ENCODE measurements around the gene ALOXE3.
A peak's percentile ranks its signal among the peaks of the same experiment; 100 is the strongest.
"Not testable (repeated sequence)": the region's sequence is repeated elsewhere in the genome, so short reads cannot be mapped to it uniquely, and the experiment has no call there.

Gene ALOXE3

DNA sequence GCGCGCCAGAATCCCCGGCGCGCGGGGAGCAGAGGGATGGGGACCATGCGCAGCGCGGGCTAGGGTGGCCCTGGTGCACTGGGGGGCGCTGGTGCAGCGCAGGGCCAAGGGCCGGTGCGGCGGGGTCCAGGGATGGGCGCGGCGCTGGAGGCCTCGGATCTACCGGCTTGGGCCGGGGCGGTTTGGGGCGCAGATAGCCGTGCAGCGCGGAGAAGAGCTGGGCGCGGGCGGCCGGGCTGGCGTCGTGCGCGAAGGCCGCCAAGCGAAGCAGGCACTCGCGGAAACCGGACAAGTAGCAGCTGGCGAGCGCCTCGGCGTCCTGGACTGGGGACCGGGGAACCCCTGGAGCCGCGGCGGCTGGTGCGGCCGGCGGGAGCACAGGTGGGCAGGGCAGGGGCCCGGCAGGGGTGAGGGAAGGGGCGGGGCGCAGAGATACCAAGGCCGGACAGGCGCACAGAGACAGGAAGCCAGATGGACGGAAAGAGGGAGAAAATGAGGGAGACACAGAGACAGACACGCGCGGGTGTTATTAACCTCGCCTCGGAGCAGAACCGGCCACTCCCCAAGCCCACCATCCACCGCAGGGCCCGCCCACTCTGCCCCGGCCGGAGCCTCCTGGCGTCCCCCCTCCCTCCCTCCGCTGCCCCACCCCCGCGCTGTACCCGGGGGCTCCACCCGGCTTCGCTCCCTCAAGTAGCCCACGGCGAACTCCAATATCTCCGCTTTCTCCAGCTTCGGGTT is 3.5 kb upstream of the ALOXE3 start:
- DNase-seq (ENCODE audit: low spot score): peak; percentile 58

DNA sequence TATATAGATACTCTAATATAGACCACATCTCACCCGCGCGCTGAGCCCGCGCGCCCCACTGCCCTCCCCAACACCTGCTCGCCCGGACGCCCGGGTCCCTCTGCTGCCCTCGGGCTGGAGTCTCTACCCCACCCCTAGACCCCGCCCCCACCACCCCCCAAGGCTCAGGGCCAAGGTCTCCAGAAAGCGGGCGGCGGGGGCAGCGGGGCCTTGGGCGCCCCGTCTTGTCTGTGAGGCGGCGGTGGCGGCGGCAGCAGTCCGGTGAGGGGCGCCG is 3.0 kb upstream of the ALOXE3 start:
- no peak for DNase-seq (ENCODE audit: low spot score)

DNA sequence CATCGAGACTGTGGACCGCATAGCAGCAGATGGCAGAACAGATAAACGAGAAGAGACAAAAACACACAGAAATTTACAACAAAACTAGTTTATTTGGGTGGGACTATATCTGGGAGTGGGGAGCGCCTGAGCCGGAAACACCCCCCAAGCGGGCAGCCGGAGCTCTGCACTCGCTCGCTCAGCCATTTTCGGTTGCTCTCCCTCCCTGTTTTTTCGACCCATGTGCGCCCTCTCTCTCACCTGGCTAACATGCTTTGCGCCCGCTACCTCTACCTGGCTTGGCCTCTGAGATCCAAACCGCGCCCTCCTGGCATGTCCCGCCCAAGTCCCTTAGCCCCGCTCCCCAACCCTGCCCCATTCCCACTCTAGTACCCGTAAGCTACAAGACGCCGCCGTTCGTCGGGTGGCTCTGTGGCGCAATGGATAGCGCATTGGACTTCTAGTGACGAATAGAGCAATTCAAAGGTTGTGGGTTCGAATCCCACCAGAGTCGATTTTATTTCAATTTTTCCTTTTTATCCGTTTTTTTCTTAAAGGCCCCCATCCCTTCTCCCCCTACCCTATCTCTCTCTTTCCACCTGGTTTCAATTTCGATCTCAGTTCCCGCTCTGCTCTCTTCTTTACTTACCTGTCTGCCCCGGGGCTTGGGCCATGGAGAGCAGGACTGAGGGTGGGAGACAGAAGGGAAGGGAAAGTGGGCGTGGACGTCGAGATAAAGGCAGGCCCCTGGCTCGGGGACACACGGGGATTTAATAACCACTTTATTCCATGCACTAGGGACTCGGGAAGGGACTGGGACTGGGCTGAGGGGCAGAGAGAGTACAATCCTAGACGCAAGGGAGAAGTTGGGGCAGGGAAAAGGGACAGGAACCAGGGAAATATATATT is 2.4 kb upstream of the ALOXE3 start:
- DNase-seq (ENCODE audit: low spot score): peak; percentile 62

DNA sequence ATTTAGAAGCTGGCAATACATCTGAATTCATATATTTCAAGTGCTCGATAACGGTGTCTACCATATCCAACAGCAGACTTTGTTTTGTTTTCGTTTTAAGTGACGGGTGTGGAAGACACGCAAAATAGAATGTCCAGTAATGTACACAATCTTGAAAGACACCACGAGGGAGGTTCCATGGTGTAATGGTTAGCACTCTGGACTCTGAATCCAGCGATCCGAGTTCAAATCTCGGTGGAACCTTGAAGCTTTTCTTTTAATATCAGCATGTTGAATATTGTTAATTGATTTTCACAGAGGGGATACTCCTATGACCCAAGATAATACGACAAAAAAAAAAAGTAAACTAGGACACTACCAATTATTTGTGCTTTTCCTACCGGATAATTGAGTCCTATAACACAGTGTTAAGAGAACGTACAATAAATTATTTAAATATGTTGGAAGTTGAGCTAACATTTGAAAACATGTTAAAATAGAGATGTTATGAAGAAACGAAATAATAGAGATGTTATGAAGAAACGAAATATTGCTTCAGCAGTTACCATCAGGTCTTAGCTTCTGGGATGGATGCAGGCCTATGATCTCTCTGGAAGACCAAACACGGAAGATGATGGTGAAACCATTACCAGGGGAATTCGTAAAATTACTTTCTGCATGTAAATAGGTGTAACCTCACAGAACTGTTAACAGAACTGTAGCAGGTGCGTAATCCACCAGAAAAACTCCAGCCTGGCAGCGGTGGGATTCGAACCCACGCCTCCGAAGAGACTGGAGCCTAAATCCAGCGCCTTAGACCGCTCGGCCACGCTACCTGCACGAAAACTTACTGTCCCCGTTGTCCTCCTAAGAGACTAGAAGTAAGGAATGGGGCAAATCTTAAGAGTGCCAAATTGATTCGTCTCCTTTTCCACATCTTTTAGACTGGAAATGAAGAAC is 1.5 kb upstream of the ALOXE3 start:
- DNase-seq (ENCODE audit: low spot score): peak; percentile 47

DNA sequence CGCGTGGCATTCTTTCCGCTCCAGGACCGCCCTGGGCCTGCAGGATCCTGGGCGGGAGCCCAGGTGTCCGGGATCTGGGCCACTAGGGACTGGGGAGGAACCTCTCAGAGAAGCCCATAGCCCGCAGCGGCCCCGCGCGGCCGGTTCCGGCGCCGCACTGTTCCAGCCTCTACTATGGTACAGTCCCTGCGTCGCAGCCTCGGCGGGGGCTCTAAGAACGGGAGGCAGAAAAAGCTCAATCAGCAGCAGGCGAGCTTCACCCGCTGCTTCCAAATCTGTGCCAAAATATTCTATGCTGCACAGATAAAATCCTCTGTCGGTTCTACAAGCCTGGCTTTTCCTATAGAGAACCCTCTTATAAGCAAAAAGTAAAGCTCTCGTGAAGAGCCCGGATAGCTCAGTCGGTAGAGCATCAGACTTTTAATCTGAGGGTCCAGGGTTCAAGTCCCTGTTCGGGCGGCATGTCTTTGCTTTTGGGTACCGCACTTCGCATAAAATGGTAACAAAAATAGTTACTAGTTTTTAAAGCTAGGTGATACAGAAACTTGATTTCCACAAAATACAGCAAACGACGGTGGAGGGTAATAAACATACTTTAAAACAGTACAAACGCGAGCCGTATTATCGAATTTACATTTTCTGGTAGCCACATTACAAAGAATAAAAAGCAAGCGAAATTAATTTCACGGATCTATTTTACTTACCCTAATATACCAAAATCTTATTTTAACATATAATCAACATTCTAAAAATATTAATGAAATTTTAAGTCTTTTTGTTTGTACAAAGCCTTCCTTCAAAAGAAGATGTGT is 661 bp upstream of the ALOXE3 start:
- peak; percentile 89 for DNase-seq (ENCODE audit: low spot score)

DNA sequence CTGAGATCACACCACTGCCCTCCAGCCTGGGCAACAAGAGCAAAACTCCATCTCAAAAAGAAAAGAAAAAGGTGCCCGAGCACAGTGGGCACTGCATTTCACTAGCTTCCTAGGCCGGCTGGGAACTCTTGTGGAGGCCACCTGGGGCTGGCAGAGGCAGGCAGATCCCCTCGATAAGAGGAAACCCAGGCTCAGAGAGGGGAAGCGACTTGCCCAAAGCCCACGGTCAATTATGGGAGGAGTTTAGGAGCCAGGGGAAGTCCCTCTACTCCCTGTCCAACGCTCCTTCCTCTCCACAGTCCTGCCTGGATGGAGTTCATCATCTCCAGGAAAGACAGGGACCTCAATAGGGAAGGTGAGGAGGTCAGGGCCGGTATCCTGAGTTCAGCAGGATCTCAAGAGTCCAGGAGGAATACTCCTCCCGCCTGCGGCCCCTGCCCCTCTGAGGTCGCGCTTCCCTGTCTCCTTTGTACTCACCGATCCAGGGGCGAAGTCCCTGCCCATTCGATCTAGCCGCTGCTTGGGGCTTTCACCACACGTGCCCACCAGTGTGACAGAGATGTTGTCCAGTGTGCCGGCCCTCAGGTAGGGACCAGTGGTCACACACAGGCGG is 841 bp downstream of the ALOXE3 start:
- no peak for DNase-seq (ENCODE audit: low spot score)

DNA sequence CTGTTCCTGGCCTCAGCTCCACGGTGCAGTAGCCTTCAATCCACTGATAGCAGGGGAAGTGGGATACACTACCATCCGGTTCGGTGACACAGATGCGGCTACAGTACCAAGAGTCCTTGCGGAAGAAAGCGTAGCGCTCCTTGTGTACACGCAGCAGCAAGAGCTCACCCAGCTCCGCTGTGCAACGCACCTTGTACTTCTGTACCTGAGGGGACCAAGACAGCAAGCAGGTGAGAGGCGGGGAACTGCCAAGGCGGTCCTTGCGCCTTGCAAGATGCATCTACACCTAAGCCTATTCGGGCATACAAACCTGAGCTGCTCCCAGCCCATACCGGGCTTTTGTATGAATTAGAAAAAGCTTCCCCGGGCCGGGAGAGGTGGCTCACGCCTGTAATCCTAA is 1.5 kb downstream of the ALOXE3 start:
- no peak for DNase-seq (ENCODE audit: low spot score)

DNA sequence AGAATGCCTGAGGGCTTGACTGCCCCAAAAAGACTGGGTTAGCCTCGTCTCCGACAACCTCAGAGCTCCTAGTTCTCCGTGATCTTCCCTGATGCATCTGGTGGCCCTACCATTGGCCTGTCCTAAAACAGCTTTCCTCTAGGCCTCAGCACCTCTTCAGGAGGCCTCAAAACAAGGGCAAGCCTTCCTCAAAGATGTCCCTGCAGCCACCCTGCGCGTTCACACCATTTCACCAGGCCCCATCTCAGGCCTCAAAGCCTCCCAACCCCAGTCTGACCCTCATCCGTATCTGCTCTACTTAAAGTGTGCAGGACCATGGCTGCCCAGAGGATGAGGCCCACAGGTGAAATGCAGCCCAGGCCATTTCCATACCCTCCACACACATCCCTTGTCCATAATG is 7.4 kb downstream of the ALOXE3 start:
- no peak for DNase-seq (ENCODE audit: low spot score)

DNA sequence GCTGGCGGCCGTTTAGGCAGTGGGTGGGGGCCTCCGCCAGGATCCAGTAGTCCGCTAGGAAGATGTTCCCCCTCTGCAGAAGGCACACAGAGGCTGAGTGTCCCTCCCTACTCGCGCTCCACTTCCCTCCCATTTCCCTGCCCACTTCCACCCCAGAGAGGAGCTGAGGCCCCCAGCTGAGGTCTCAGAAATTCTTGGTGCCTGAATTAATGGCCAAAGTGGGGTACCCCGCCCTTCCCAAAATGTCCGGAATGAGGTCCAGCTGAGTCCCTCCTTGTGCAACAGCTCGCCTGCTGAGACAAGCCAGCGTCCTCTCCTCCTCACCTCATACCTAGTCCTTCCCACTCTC is 7.9 kb downstream of the ALOXE3 start:
- no peak for DNase-seq (ENCODE audit: low spot score)

DNA sequence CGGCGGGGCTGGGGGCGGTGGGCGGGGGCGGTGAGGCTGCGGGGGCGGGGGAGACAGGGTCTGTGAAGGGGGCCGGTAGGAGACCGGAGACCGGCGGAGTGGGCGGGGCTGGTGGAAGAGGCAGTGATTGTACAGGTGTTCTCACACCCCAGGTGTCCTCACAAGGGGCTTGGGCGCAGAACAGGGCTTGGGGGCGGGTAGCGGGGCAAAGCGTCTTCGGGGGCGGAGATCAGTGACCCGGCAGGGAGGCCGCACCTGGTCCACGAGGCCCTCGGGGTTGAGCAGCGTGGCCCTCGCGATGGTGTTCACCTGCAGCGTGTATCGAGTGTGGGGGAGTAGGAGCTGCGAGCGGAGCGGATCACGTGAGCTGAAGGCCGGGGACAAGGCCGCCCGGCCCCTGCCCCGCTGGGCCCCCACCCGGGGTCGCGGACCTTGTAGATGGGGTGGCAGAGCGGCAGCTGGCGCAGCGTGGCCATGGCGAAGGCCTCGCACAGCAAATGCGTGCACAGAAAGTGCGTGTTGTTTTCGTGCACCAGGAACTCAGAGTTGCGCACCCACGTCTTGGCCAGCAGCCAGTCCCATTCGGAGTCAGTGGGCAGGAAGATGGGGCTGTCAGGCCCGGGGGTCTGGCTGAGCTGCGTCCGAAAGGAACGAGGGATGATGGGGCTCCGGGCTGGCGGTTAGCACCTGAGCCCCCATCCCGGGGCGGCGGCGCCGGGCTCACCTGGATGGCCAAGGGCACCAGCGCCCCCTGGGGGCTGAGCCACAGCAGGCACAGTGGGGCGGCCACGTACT is 8.5 kb downstream of the ALOXE3 start:
- peak; percentile 71 for DNase-seq (ENCODE audit: low spot score)

DNA sequence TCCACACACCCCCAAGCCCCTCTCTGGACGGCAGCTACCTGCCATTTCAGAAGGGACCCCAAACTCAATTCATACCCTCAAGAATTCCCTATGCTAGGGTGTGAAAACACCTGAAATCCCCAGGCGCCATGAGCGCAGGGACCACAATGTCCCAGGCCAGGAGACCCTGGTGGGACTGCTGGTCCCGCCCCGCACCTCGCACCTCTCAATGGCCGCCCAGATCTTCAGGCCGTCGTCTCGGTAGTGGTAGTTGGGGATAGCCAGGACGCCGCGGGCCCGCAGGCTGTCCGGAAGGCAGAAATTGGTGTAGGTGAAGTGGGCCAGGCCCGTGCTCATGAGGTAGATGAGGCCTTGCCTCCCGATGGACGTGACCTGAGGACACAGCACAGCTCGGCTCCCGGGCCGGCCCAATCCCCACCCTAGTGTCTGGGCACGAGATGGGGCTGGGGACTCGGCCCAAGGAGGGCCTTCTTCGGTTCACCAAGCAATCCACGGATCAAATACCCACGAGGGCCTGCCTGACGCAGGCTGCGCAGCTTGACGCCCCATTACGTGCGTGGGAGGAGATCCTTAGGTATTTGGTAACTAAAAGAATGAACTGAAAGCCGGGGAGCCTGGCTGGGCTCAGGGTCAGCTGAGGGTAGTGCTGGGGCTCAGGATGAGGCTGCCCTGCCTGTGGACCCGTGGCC is 9.2 kb downstream of the ALOXE3 start:
- DNase-seq (ENCODE audit: low spot score): no peak

DNA sequence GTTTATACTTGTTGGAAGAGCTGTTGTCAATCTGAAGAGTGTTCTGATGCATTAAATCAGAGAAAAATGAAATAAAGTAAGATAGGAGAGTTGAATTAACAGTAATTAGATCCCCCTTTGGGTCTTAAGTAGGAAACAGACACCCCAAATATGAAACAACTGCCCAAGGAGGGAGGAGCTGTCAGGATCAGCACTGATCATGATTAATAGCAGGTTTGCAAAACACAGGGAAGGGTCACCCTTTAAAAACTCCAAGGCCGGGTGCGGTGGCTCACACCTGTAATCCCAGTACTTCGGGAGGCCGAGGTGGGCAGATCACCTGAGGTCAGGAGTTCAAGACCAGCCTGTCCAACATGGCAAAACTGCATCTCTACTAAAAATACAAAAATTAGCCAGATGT is 11.3 kb downstream of the ALOXE3 start:
- not testable (repeated sequence) for DNase-seq (ENCODE audit: low spot score)

DNA sequence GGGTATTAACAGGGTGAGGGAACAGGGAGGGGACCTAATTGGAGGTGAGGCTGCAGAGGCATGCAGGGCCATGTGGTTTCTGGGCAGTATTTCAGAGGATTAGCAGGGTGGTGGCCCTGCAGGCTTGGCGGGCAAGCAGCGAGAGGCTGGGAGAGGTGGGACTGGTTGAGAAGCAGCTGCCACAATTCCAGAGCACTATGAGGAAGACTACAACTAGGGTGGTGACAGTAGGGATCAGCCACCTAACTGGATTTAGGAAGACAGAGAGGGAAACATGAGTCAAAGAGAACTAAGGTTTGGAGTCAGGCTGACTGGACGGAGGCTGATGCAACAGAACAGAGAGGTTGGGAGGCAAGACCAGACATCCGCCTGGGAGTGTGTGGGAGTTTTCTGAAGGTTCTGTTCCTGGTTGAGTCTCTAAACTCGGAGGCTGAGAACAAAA is 12.3 kb downstream of the ALOXE3 start:
- DNase-seq (ENCODE audit: low spot score): no peak

DNA sequence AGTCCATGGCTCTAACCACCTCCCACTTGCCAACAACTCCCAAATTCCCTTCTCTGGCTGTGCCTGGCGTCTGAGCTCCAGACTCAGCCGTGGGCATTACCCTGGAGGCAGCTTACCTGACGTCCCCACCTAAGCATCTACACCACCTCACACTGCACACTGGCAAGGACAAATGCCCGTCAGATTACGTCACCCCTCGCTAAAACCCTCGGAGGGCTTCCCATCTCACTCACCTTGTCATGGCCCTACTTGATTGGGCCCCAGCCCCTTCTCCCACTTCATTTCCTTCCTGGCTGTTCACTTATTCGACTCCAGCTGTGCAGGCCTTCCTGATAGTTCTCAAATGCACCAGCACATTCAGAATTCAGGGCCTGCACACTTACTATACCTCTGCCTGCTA is 13.4 kb downstream of the ALOXE3 start:
- DNase-seq (ENCODE audit: low spot score): no peak

DNA sequence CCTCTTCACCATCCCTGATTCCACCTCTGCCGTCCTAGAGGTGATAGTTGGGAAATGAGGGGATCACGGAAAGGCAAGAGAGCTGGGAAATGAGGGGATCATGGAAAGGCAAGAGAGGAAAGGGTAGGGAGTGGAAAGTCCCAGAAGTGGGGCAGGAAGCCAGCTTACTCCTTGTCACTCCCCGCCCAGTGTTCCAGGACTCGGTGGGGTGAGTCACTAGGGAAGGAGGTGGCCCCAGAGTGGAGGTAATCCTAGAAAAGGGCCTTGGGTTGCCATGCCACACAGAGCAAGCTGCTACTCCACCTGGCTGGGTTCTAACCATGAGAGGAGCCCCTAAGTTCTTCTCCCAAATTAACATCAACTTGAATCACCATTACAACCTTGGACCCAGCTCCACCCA is 14.8 kb downstream of the ALOXE3 start:
- DNase-seq (ENCODE audit: low spot score): no peak

DNA sequence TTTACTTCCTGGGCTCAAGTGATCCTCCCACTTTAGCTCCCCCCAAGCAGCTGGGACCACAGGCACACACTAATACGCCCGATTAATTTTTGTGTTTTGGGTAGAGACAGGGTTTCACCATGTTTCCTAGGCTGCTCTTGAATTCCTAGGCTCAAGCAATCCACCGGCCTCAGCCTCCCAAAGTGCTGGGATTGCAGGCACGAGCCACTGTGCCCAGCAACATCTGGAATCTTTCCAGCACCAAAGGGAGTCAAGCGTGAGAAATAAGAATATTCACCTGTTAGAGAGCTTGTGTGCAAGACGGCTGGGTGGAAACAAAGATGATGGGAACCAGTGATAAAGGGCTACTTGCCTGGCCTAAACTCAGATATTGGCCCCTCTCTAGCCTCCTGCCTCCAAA is 16.6 kb downstream of the ALOXE3 start:
- DNase-seq (ENCODE audit: low spot score): no peak

DNA sequence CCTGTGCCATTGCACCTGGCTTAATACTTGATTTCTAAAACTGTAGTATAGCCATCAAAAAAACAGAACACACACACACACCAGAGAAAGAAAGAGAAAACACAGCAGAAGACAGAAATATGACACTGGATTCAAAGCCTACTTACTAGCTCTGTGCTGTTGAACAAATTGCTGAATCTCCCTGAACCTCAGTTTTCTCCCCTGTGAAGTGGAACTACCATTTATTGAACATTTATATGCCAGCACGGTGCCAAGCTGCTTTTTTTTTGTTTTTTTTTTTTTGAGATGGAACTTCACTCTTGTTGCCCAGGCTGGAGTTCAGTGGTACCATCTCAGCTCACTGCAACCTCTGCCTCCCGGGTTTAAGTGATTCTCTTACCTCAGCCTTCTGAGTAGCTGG is 17.6 kb downstream of the ALOXE3 start:
- DNase-seq (ENCODE audit: low spot score): no peak

DNA sequence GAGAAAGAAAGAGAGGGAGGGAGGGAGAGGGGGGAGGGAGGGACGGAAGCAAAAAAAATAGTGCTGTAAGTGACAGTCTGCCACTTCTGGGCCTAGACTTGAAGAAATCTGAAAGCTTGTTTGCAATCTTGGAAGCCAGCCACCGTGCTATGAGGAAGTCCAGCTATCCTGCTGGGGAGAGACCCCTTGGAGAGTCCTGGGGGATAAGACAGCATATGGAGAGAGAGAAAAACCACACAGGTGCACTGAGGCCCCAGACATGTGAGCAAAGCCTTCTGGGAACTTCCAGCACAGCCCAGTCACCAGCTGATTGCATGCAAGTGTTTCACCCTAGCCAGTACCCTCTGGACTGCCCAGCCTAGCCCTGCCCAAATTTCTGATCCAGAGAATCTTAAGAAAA is 18.2 kb downstream of the ALOXE3 start:
- no peak for DNase-seq (ENCODE audit: low spot score)

DNA sequence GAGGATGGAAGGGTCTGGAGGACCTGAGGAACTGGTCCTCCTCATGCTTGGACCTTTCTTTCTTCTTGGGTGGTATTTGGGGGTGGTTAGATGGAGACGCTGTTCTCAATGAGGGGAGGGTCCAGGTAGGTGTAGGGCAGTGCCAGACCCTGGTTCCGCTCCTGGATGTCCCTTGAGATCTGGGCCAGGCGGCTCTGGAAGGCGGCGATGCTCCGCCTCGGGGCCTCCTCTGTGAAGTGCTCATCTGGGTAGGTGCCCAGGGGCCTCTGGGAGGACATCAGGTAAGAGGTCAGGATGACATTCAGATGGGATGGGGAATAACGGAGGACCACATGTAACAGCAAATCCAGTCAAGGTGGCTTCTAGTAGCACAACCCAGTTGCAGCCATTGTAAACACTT is 21.8 kb downstream of the ALOXE3 start:
- DNase-seq (ENCODE audit: low spot score): no peak

DNA sequence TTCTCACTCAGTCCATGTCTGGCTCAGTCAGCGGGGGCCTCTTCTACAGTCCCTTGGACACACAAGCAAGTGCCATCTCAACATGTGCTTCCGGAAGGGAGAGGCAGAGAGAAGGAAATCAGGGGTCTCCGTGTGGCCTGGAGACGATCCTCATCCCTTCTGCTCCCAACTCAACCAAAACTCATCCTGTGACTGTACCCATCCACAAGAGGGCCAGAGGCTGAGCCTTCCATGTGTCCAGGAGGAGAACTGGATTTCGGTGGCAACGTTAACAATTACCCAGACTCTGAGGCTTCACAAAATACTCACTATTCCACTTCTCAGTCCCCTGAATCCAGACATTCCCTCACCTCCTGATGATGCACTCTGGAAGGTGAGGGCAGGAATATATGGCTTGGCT is 23.0 kb downstream of the ALOXE3 start:
- DNase-seq (ENCODE audit: low spot score): no peak

Measured in AG20443 (cell line).